NCI-H2107 treated with DMSO at 0.1 percent for 48 hours (cell line): Measurements from ENCODE around the gene ODF2.
A peak's percentile ranks its signal among the peaks of the same experiment; 100 is the strongest.
"Not testable (repeated sequence)": the region's sequence is repeated elsewhere in the genome, so short reads cannot be mapped to it uniquely, and the experiment has no call there.

ENCODE experiments used
- DNase-seq: peaks from one replicate; lab custom pipeline; 2025; ENCODE audit not compliant: unreplicated experiment; lab: John Stamatoyannopoulos, UW

The ODF2 gene

DNA sequence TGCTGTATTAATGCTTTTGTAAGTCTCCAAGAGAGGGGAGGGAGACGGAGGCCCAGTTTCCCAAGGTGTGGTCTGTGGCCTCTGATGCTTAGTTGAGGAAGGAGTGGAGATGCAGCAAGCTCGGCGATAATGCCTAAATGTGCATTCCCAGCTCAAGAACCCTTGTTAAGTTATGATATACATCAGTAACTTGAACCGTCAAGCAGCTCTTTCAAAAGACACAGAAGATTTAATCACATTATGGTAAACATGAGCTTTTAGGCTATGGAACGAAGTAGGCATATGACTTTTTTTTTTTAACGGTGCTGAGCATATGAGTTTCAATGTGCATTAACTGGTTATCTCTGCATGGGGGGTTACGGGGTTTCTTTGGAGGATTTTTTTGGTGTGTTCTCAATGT, 26.4 kb downstream of the ODF2 start:
- no peak for DNase-seq

DNA sequence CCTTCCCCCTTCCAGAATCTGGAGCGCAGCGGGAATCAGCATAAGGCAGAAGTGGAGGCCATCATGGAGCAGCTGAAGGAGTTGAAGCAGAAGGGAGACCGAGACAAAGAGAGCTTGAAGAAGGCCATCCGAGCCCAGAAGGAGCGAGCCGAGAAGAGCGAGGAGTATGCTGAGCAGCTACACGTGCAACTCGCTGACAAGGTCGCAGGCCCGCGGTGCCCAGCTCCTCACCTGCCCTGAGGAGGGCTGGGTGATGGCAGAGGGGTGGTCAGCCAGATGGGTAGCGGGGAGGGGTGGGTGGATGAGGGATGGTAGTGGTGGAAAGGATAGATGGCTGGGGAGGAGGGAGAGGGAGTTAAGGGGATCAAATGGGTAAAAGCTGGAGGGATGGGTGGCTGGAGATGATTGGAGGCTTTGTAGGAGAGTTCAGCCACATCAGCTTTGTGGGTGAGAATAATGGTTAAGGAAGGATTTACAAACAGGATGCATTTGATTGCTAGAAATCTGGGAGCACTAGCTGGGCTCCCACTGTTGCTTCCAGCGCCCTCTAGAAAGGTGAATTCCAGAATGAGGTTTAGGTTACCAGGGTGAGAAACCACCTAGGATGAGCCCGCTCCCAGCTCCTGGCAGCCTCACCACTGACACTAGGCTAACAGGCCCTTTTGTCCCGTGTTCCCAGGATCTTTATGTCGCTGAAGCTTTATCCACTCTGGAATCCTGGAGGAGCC, 29.0 kb downstream of the ODF2 start:
- no peak for DNase-seq

DNA sequence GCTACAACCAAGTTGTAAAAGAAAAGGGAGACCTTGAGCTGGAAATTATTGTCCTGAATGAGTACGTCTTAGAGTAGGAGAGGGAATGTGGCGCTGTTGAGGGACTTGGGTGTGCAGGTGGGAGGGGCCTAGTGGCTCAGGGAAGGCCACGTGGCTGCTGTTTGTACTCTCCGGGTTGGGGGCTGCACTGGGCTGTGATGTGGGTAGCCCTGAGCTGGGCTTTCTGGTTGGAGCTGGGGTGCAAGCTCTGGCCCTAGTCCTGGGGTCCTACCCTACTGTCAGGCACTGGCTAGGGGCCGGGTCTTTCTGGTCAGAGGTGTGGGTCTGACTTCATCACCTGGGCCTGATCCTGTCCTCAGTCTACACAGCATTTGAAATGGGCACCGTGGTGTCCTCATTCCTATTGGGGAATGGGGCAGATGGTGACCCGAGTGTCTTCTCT, 29.6 kb downstream of the ODF2 start:
- no peak for DNase-seq

GRCh38 chr9:128486201-128486600, 30.4 kb downstream of the ODF2 start:
- no peak for DNase-seq

DNA sequence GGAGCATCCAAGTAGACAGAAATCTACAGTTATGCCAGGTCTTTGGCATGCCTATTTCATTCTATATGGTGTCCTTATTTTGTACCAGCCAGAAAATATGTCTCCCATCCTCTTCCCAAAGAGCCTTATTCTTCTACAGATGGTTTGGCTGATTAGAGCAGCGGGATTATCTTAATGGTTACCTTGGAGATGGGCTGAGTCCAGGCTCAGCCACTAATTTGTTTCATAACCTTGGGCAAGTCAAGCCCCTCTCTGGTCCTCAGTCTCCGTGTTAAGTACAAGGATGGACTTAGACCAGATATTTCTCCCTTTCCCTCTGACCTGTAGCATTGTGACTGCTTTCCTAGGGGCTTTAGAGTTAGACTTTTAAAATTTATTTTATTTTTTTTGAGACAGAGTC, 37.6 kb downstream of the ODF2 start:
- DNase-seq = no peak

- DNase-seq = no peak
These were observed 38.4 kb downstream of the ODF2 start for GRCh38 chr9:128494108-128494745.

DNA sequence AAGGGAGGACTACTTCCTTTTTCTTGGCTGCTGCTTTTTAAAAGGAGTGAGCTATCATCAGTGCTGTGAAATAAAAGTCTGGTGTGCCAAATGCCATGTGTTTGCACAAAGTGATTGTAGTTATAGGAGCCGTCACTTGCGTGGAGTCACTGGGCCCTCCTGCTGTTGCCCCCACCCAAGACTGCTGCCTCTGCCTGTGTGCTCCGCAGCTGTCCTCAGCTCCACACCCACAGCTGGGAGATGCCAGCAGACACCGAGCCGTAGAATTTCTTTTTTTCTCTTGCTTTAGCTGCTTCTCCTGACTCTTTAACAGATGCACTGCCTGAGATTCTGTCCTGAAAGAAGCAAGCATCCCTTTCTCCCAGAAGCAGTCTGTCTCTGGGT, 38.9 kb downstream of the ODF2 start:
- DNase-seq = no peak

DNA sequence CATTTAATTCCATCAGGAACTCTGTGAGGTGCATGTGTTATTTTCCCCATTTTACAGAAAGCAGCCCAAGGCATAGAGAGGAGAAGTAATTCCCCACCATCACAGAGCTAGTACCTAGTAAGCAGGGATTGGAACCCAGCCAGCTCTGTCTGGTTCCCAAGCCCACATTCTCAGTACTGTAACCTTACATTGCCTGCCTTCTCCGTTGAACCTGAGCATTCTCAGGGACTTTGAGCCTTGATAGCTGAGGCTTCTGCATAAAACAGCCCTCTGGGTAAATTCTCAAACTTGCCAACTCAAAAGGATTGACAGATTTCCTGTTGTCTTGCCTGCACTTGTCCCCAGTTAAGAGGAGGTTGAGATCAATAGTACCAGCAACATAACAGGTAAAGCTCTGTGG, 39.5 kb downstream of the ODF2 start:
- no peak for DNase-seq

- no peak for DNase-seq
These were observed 40.1 kb downstream of the ODF2 start for GRCh38 chr9:128495804-128496417.

GRCh38 chr9:128497824-128498610, 42.2 kb downstream of the ODF2 start:
- DNase-seq = no peak

DNA sequence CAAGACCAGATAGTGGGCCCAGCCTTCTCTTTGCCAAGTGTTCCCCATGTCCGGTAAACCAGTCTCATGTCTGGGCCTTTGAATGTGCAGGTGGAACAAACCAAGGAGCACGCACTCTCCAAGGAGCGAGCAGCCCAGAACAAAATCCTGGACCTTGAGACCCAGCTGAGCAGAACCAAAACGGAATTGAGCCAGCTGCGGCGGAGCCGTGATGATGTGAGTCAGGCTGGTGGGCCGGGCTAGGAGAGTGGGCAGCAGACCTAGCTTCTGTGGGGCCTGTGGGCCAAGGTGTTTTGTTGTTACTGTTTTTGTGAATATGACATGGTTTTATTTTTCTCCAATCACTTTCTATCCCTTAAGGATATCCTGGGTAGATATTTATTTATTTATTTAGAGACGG, 43.1 kb downstream of the ODF2 start:
- DNase-seq = no peak

GRCh38 chr9:128499920-128500319, 44.1 kb downstream of the ODF2 start:
- no peak for DNase-seq

GRCh38 chr9:128503415-128503825, 47.6 kb downstream of the ODF2 start:
- not testable (repeated sequence) for DNase-seq

DNA sequence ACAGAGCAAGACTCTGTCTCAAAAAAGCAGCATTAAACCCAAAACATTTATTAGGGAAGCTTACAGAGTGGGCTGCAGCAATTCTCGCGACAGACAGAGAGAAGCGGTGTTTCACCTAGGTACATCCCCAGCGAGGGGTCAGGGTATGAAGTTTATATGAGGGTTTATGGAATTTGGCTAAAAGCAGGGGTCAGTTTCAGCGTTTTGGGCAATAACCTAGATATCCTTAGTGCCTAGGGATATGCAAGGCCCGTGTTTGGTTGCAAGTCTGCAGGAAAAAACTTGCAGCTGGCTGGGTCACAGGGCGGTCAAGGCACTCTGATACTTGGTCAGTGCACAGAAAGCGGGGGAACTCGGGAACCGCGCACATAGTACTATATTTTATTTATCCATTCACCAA, 48.1 kb downstream of the ODF2 start:
- no peak for DNase-seq

DNA sequence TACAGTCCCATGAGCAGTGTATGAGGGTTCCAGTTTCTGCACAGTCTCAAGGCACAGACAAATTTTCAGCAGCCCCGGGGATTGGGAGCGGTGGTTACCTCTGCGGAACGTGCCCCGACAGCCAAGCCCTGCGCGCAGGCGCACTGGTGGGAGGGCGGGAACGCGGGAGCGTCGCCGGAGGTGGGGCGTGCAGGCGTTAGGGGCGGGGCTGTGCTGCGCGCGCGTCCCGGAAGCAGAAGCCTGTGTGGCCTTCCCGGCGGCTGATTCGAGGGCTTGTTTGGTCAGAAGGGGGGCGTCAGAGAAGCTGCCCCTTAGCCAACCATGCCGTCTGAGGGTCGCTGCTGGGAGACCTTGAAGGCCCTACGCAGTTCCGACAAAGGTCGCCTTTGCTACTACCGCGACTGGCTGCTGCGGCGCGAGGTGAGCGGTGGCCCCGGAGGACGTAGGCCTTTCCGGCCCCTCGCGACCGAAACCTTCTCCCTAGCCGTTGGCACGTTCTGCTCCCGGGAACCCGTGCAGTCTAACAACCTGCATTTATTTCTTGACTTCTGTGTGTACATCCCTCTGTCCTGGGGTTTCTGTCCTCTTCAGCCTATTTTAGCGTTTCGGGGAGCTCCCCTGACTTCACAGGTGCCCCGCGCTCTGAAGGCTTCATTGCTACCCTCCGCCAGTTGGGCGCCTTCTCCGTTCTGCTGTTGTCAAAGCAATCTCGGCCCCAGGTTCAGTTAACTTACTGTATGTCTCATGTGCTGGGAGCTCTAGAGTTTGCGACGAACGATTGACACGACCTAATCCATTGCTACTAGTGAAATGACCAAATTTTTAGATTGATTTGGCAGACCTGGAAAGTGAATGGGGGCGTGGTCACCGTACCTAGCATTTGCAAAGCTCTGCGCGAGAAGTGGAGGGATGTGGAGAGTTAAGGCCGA, 48.9 kb downstream of the ODF2 start, which contains the start of gene GLE1:
Gene GLE1, plus strand, starts transcription at position 235 of the 929 bp plus-strand sequence. Its CDS starts 87 bp downstream, at position 322.
- peak; percentile 88 for DNase-seq

DNA sequence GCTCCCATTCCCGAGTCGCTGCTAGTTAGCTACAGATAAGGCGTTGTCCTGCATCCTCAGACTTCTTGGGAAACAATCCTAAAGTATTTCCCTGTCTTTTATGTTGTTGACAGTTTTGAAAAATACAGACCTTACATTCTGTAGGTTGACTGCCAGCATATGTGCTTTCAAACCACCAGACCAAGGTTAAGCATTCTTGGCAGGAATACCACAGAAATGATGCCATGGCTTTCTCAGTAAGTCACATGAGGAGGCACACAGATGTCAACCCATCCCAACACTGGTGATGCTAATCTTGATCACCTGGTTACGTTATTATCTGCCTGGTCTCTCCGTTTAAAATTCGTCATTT, 49.6 kb downstream of the ODF2 start:
- DNase-seq = no peak

DNA sequence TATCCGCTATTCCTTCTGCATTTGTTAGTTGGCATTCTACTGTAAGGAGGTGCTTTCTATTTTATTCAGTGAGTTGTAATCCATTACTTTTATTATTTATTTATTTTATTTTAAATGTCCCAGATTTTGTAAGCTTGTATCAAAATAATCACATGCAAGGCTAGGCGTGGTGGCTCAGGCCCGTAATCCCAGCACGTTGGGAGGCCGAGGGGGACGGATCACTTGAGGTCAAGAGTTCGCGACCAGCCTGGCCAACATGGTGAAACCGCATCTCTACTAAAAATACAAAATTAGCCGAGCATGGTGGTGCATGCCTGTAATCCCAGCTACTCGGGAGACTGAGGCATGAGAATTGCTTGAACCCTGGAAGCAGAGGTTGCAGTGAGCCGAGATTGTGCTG, 50.1 kb downstream of the ODF2 start:
- not testable (repeated sequence) for DNase-seq

DNA sequence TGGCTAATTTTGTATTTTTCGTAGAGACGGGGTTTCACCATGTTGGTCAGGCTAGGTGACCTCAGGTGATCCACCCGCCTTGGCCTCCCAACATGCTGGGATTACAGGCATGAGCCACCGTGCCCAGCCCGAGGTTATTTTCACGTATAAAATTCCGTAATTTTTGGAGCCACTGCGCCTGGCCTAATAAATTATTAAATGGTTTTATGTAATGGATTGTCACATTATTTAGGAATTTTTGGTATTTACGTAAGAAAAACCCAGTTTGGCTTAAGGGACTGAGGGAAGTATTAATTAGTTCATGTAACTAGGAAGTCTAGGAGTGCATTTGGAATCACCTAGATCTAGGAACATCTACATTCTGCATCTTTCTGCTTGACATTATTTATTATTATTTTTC, 57.0 kb downstream of the ODF2 start:
- no peak for DNase-seq

- DNase-seq = no peak
These were observed 66.2 kb downstream of the ODF2 start for GRCh38 chr9:128521956-128522355.

DNA sequence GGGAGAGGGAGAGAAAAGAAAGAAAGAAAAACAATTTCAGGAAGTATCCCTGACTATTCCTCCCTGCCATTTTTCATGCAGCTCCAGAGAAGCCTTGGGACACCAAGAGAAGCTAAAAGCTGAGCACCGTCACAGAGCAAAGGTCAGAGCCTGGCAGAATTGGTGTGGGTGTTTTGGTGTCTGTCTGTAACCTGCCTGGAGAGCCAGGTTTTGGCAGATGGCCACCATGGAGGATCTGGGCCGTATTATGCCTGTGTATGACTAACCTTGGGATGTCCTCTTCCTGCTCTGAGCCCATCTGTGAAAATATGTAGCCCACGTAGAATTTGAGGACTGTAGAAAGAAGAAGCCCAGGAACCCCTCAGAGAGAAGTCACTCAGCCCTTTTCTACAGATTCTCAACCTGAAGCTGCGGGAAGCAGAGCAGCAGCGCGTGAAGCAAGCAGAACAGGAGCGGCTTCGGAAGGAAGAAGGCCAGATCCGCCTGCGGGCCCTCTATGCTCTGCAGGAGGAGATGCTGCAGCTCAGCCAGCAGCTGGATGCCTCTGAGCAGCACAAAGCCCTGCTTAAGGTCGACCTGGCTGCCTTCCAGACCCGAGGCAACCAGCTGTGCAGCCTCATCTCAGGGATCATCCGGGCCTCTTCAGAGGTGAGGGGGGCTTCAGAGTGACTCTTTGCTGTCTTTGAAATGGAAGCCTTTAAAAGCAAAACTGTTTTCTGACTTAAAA, 67.6 kb downstream of the ODF2 start:
- DNase-seq = no peak
